Naive thymus-derived CD4-positive, alpha-beta T cell (primary cell): Measurements from ENCODE around the gene DDR2. TPM values are rescaled to one million over a fixed set of nuclear protein-coding genes. Genes with fewer than 3 reads are reported as not detected.

Experiments
- ATAC-seq: fragments of 150-1000 bp; cut with Tn5 transposase; 2 replicates; pipeline ENCODE4 v1.10.0; 2021; ENCODE audit warnings: mild to moderate bottlenecking, moderate library complexity
- CTCF ChIA-PET: fragments of 350-600 bp; sonication (Branson Sonifier 250); formaldehyde crosslinking; loops from one replicate; lab custom pipeline; 2021; ENCODE audit warnings: antibody characterized with exemption; lab: Charles Lee
- POLR2A ChIA-PET: fragments of 350-600 bp; sonication (Branson Sonifier 250); formaldehyde crosslinking; loops from one replicate; lab custom pipeline; 2021; ENCODE audit warnings: antibody characterized with exemption, inconsistent platforms; lab: Charles Lee
- DNase-seq, 9 donors: peaks; one replicate each; pipeline versions ENCODE4 v3.0.0 to v3.0.0-alpha.2; 2020 to 2022; ENCODE audit warnings: mixed read lengths in 1 of 9
- H3K27ac ChIP-seq: one replicate; pipeline ENCODE4 v1.7.0; 2013; ENCODE audit warnings: mild to moderate bottlenecking, low read depth, low read length, moderate library complexity
- H3K27me3 ChIP-seq, 2 donors: one replicate each; pipeline ENCODE4 v1.7.0; 2013; ENCODE audit warnings: low read length in 2 of 2, mild to moderate bottlenecking in 2 of 2, moderate library complexity in 2 of 2; ENCODE audit not compliant: control insufficient read depth in 2 of 2, insufficient read depth in 2 of 2
- H3K36me3 ChIP-seq, 3 experiments: 1 replicate in 2 of 3; 2 replicates in 1 of 3; pipeline ENCODE4 v1.7.0; 2013; ENCODE audit warnings: low read length in 3 of 3, mild to moderate bottlenecking in 3 of 3, moderate library complexity in 1 of 3; ENCODE audit not compliant: insufficient read depth in 3 of 3, control insufficient read depth in 2 of 3
- H3K4me1 ChIP-seq, 2 donors: one replicate each; pipeline ENCODE4 v1.7.0; 2013; ENCODE audit warnings: low read length in 2 of 2, mild to moderate bottlenecking in 2 of 2, moderate library complexity in 1 of 2; ENCODE audit not compliant: control insufficient read depth in 2 of 2, insufficient read depth in 2 of 2
- H3K4me3 ChIP-seq: 2 replicates; pipeline ENCODE4 v1.7.0; 2013; ENCODE audit warnings: mild to moderate bottlenecking, low read length
- H3K9me3 ChIP-seq, 3 experiments: 1 replicate in 2 of 3; 2 replicates in 1 of 3; pipeline ENCODE4 v1.7.0; 2013; ENCODE audit warnings: low read length in 3 of 3; ENCODE audit not compliant: control insufficient read depth in 2 of 3
- H3K27ac Mint-ChIP-seq, 9 donors: one replicate each; pipeline ENCODE4 v1.8.0; 2020 to 2022; ENCODE audit warnings: mixed read lengths in 9 of 9, mild to moderate bottlenecking in 8 of 9, moderate library complexity in 5 of 9, inconsistent platforms in 2 of 9
- H3K27me3 Mint-ChIP-seq, 5 donors: one replicate each; pipeline ENCODE4 v1.8.0; 2021 to 2022; ENCODE audit warnings: mixed read lengths in 5 of 5, mild to moderate bottlenecking in 1 of 5
- H3K36me3 Mint-ChIP-seq, 5 donors: one replicate each; pipeline ENCODE4 v1.8.0; 2020 to 2022; ENCODE audit warnings: mixed read lengths in 5 of 5, mild to moderate bottlenecking in 3 of 5, inconsistent platforms in 1 of 5
- H3K4me1 Mint-ChIP-seq, 7 donors: one replicate each; pipeline ENCODE4 v1.8.0; 2020 to 2022; ENCODE audit warnings: mixed read lengths in 7 of 7, mild to moderate bottlenecking in 3 of 7, inconsistent platforms in 1 of 7
- H3K4me3 Mint-ChIP-seq, 10 donors: one replicate each; pipeline ENCODE4 v1.8.0; 2020 to 2022; ENCODE audit warnings: mild to moderate bottlenecking in 10 of 10, mixed read lengths in 10 of 10, moderate library complexity in 6 of 10, inconsistent platforms in 2 of 10
- H3K9me3 Mint-ChIP-seq, 11 donors: one replicate each; pipeline ENCODE4 v1.8.0; 2020 to 2022; ENCODE audit warnings: mixed read lengths in 11 of 11, mild to moderate bottlenecking in 4 of 11, inconsistent platforms in 1 of 11, moderate library complexity in 1 of 11
- intact Hi-C, 2 donors: fragments of 100-400 bp; cut with micrococcal nuclease; formaldehyde crosslinking; loops; one replicate each; pipeline ENCODE4 v1.15.1; 2023
- polyA plus RNA-seq, 2 donors: library from polyadenylated mRNA; unstranded; fragments of 300-500 nt; fragmentation: Illumina TruSeq; gene quantifications; one replicate each; pipeline ENCODE4 v1.2.3, GENCODE V29; 2021
- total RNA-seq, 6 experiments: library from RNA in 5 of 6; stranded (reverse) in 5 of 6; gene quantifications; 1 replicate in 5 of 6; 2 replicates in 1 of 6; pipeline ENCODE4 v1.2.3 and lab custom pipeline; 2021 to 2026

DDR2 gene
- total and polyA plus RNA-seq, 7 experiments from 2014 or later, result 0.24 to 0.44 (median 0.35) TPM; not detected in 2

- intact Hi-C loops, result no loop called here
- CTCF ChIA-PET, result no interaction called here
- ATAC-seq, result no peak
Observed at GRCh38 chr1:162701286-162701685, 69.0 kb downstream of the DDR2 start.

DNA sequence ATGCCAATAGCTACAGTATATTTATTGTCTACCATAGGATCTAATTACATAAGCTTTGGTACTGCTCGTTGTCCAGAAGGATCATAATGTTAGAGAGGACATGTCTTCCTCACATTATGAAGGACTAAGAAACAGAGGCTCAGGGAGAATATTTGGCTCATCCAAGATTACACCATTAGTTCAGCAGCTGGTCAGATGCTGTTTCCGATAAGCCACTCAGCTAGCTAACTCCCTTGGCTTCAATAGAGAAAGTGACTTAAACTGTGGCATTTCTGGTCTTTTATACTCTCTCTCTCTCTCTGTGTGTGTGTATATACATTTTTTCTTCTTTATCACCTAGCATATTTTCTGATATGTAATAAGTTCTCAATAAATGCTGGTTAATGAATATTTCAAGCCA lies 70.4 kb downstream of the DDR2 start:
- ATAC-seq (no peak), DNase-seq (no peak)
- no peaks in the 10 kb centered on the region for H3K36me3 Mint-ChIP-seq
- Histone ChIP-seq H3K9me3 (no peaks in the 10 kb centered on the region), H3K36me3 (no peaks in the 10 kb centered on the region), H3K27me3 (no peaks in the 10 kb centered on the region), H3K4me3 (no peak overlapping the region), H3K4me1 (no peaks in the 10 kb centered on the region), H3K27ac (no peak overlapping the region)
- no peak overlapping the region for H3K27ac Mint-ChIP-seq
- ChIA-PET POLR2A (no interaction called here), CTCF (no interaction called here)
- H3K4me1 Mint-ChIP-seq, result no peaks in the 10 kb centered on the region
- intact Hi-C loops, result no loop called here
- no peaks in the 10 kb centered on the region for H3K9me3 Mint-ChIP-seq
- no peaks in the 10 kb centered on the region for H3K27me3 Mint-ChIP-seq
- H3K4me3 Mint-ChIP-seq, result no peak overlapping the region

More at GRCh38 chr1:162701286-162701685, 69.0 kb downstream of the DDR2 start:
- POLR2A ChIA-PET, result no interaction called here
- Histone ChIP-seq H3K4me1 (no peaks in the 10 kb centered on the region), H3K27me3 (no peaks in the 10 kb centered on the region), H3K4me3 (no peak overlapping the region), H3K9me3 (no peaks in the 10 kb centered on the region), H3K36me3 (no peaks in the 10 kb centered on the region), H3K27ac (no peak overlapping the region)
- no peak overlapping the region for H3K4me3 Mint-ChIP-seq
- no peak overlapping the region for H3K27ac Mint-ChIP-seq
- no peaks in the 10 kb centered on the region for H3K36me3 Mint-ChIP-seq
- H3K4me1 Mint-ChIP-seq, result no peaks in the 10 kb centered on the region
- no peak for DNase-seq
- peaks cover 0 to 3% (median 0%) of the 10 kb centered on the region in 5 donors for H3K27me3 Mint-ChIP-seq
- H3K9me3 Mint-ChIP-seq, result no peaks in the 10 kb centered on the region

GRCh38 chr1:162703708-162704107 lies 71.4 kb downstream of the DDR2 start:
- no peak overlapping the region for H3K27ac ChIP-seq
- H3K36me3 ChIP-seq, result no peaks in the 10 kb centered on the region
- no peaks in the 10 kb centered on the region for H3K4me1 Mint-ChIP-seq
- no peaks in the 10 kb centered on the region for H3K4me1 ChIP-seq
- no peaks in the 10 kb centered on the region for H3K36me3 Mint-ChIP-seq
- H3K9me3 ChIP-seq, result no peaks in the 10 kb centered on the region
- ChIA-PET POLR2A (no interaction called here), CTCF (no interaction called here)
- H3K27me3 Mint-ChIP-seq, result no peaks in the 10 kb centered on the region
- no peaks in the 10 kb centered on the region for H3K9me3 Mint-ChIP-seq
- intact Hi-C loops, result no loop called here
- no peak overlapping the region for H3K27ac Mint-ChIP-seq
- no peak for DNase-seq
- no peaks in the 10 kb centered on the region for H3K27me3 ChIP-seq
- H3K4me3 ChIP-seq, result no peak overlapping the region
- ATAC-seq, result no peak
- H3K4me3 Mint-ChIP-seq, result no peak overlapping the region

DNA sequence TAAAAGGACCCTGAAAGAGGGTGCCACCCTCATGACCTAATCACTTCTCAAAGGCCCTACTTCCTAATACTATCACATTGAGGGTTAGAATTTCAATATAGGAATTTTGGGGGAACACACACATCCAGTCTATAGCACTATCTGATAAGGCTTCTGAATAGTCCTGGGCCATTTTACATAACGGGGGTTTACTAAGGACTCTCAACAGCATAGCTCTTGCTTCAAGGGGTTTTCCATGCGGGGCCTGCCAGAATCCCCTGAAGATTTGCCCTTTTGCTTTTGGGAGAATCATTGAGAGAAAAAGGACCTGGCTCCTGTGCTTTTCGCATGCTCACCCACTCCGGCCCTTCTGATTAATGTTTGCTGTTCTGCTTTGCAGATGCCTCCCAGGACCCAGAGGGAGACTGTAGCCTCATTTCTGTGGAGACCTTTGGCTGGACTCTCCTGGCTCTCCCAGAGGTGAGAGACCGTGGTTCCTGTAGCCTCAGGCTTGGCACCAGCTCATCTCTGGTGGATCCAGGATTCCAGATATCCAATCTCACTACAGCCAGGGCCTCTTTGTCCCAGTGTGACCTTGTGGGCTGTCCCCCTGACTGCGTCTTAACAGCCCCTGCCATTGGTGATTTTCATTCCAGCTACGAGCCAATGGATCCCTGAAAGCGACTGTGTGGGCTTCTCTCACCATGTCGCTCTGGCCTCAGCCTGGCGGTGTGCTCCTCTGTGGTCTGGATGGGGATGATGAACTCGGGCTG lies 72.6 kb downstream of the DDR2 start:
- ChIA-PET CTCF (no interaction called here), POLR2A (no interaction called here)
- intact Hi-C loops, result no loop called here
- H3K27ac ChIP-seq, result no peak overlapping the region
- no peaks in the 10 kb centered on the region for H3K4me1 ChIP-seq
- Mint-ChIP-seq H3K4me3 (no peak overlapping the region), H3K27ac (no peak overlapping the region), H3K36me3 (no peaks in the 10 kb centered on the region), H3K27me3 (peaks cover 0 to 4% (median 0%) of the 10 kb centered on the region in 5 donors), H3K4me1 (no peaks in the 10 kb centered on the region), H3K9me3 (no peaks in the 10 kb centered on the region)
- H3K9me3 ChIP-seq, result no peaks in the 10 kb centered on the region
- DNase-seq (no peak), ATAC-seq (no peak)
- no peaks in the 10 kb centered on the region for H3K36me3 ChIP-seq
- no peaks in the 10 kb centered on the region for H3K27me3 ChIP-seq
- no peak overlapping the region for H3K4me3 ChIP-seq

GRCh38 chr1:162706003-162706402 lies 73.7 kb downstream of the DDR2 start:
- POLR2A ChIA-PET, result no interaction called here

GRCh38 chr1:162706606-162707005 lies 74.3 kb downstream of the DDR2 start:
- DNase-seq (no peak), ATAC-seq (no peak)
- Histone ChIP-seq H3K27ac (no peak overlapping the region), H3K9me3 (no peaks in the 10 kb centered on the region), H3K4me1 (no peaks in the 10 kb centered on the region), H3K27me3 (no peaks in the 10 kb centered on the region), H3K4me3 (no peak overlapping the region), H3K36me3 (no peaks in the 10 kb centered on the region)
- H3K27ac Mint-ChIP-seq, result no peak overlapping the region
- no peaks in the 10 kb centered on the region for H3K4me1 Mint-ChIP-seq
- H3K36me3 Mint-ChIP-seq, result no peaks in the 10 kb centered on the region
- intact Hi-C loops, result no loop called here
- CTCF ChIA-PET, result no interaction called here
- no peak overlapping the region for H3K4me3 Mint-ChIP-seq
- POLR2A ChIA-PET, result no interaction called here
- H3K27me3 Mint-ChIP-seq, result peaks cover 0 to 4% (median 0%) of the 10 kb centered on the region in 5 donors
- H3K9me3 Mint-ChIP-seq, result no peaks in the 10 kb centered on the region

More at GRCh38 chr1:162706003-162706402, 73.7 kb downstream of the DDR2 start:
- ATAC-seq (no peak), DNase-seq (no peak)
- Mint-ChIP-seq H3K27me3 (peaks cover 0 to 4% (median 0%) of the 10 kb centered on the region in 5 donors), H3K4me3 (no peak overlapping the region), H3K27ac (no peak overlapping the region), H3K4me1 (no peaks in the 10 kb centered on the region), H3K36me3 (no peaks in the 10 kb centered on the region), H3K9me3 (no peaks in the 10 kb centered on the region)
- H3K27ac ChIP-seq, result no peak overlapping the region
- H3K36me3 ChIP-seq, result no peaks in the 10 kb centered on the region
- H3K9me3 ChIP-seq, result no peaks in the 10 kb centered on the region
- no peaks in the 10 kb centered on the region for H3K27me3 ChIP-seq
- no peak overlapping the region for H3K4me3 ChIP-seq
- no peaks in the 10 kb centered on the region for H3K4me1 ChIP-seq
- CTCF ChIA-PET, result no interaction called here
- intact Hi-C loops, result no loop called here

DNA sequence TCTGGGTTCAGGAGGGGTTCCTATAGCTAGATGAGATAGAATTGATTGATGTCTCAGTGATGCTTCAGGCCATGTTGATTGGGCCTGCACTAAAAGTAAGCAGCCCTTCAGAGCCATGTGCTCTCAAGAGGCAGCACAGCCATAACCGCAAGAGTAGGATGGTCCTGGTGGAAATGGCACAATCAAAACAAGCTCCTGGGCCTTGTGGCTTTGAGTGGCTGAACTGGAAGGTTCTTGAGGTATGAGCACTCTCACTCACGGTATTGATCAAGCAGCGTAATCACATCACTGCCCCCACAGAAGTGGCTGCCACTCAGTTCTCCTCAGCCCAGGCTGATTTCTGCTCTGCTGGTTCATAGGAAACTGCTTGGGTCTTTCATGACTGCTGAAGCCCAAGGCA lies 76.0 kb downstream of the DDR2 start:
- Histone ChIP-seq H3K27me3 (no peaks in the 10 kb centered on the region), H3K27ac (no peak overlapping the region), H3K9me3 (no peaks in the 10 kb centered on the region), H3K36me3 (no peaks in the 10 kb centered on the region), H3K4me1 (no peaks in the 10 kb centered on the region), H3K4me3 (no peak overlapping the region)
- CTCF ChIA-PET, result no interaction called here
- no peaks in the 10 kb centered on the region for H3K36me3 Mint-ChIP-seq
- no peak overlapping the region for H3K4me3 Mint-ChIP-seq
- intact Hi-C loops, result no loop called here
- POLR2A ChIA-PET, result no interaction called here
- H3K27ac Mint-ChIP-seq, result no peak overlapping the region
- ATAC-seq (no peak), DNase-seq (no peak)
- H3K4me1 Mint-ChIP-seq, result no peaks in the 10 kb centered on the region
- no peaks in the 10 kb centered on the region for H3K9me3 Mint-ChIP-seq
- H3K27me3 Mint-ChIP-seq, result peaks cover 0 to 4% (median 0%) of the 10 kb centered on the region in 5 donors
